ENCODE measurements around the gene BTG4. TPM values are rescaled to one million over a fixed set of nuclear protein-coding genes. Genes with fewer than 3 reads are reported as not detected.

Gene BTG4
- not detected for total RNA-seq (2021; fragmentation: NEBNext Ultra II Directional; extraction: Animal tissue kit (Norgen Biotek cat#: 25700))
- long read RNA-seq: 0 reads

GRCh38 chr11:111512296-111513239 is at the start of gene BTG4:
TSS of gene BTG4 (minus strand) at chr11:111512386. CDS start at chr11:111498776, 13,610 bp downstream.
- Mint-ChIP-seq H3K4me1 (ENCODE audit: low read depth) (peaks cover 45% of the 10 kb centered on the region), H3K27ac (peak within 1 kb of the TSS; percentile 48; the same call in 1 of the 2 replicates), H3K9me3 (no peaks in the 10 kb centered on the region), H3K36me3 (ENCODE audit: low read depth) (peaks cover 11% of the 10 kb centered on the region), H3K4me3 (peak within 1 kb of the TSS; percentile 72), H3K27me3 (ENCODE audit: insufficient read depth) (no peaks in the 10 kb centered on the region; the same call in none of the 2 replicates)
- peak; percentile 43 for TF ChIP-seq CTCF (IDR thresholded peaks at IDR 0.05)
- DNase-seq: no peak

- H3K4me3 Mint-ChIP-seq: peak overlapping the region; percentile 61
- peaks cover 38% of the 10 kb centered on the region for H3K36me3 Mint-ChIP-seq (ENCODE audit: low read depth)
- H3K27me3 Mint-ChIP-seq (ENCODE audit: insufficient read depth): peaks cover 5% of the 10 kb centered on the region
- peaks cover 87% of the 10 kb centered on the region for H3K4me1 Mint-ChIP-seq (ENCODE audit: low read depth)
- no peaks in the 10 kb centered on the region; the same call in 1 of the 2 replicates for H3K9me3 Mint-ChIP-seq
- DNase-seq: peak; percentile 83
- H3K27ac Mint-ChIP-seq: peak overlapping the region; percentile 95
- no peak for TF ChIP-seq CTCF (IDR thresholded peaks at IDR 0.05)
These were observed 49.7 kb upstream of the BTG4 start for GRCh38 chr11:111561791-111562325.

GRCh38 chr11:111561306-111561705 is 49.1 kb upstream of the BTG4 start:
- DNase-seq: no peak
- peaks cover 87% of the 10 kb centered on the region for H3K4me1 Mint-ChIP-seq (ENCODE audit: low read depth)
- peaks cover 7% of the 10 kb centered on the region for H3K27me3 Mint-ChIP-seq (ENCODE audit: insufficient read depth)
- peaks cover 3% of the 10 kb centered on the region; the same call in 1 of the 2 replicates for H3K9me3 Mint-ChIP-seq
- peaks cover 43% of the 10 kb centered on the region for H3K36me3 Mint-ChIP-seq (ENCODE audit: low read depth)
- peak overlapping the region; percentile 61 for H3K4me3 Mint-ChIP-seq
- TF ChIP-seq CTCF (IDR thresholded peaks at IDR 0.05): no peak
- peak overlapping the region; percentile 95 for H3K27ac Mint-ChIP-seq

GRCh38 chr11:111560800-111561199 is 48.6 kb upstream of the BTG4 start:
- Mint-ChIP-seq H3K36me3 (ENCODE audit: low read depth) (peaks cover 48% of the 10 kb centered on the region), H3K27me3 (ENCODE audit: insufficient read depth) (peaks cover 4% of the 10 kb centered on the region), H3K27ac (peak overlapping the region; percentile 95), H3K4me1 (ENCODE audit: low read depth) (peaks cover 87% of the 10 kb centered on the region), H3K9me3 (peaks cover 8% of the 10 kb centered on the region; the same call in 1 of the 2 replicates), H3K4me3 (peak overlapping the region; percentile 39; the same call in 1 of the 2 replicates)
- no peak for TF ChIP-seq CTCF (IDR thresholded peaks at IDR 0.05)
- DNase-seq: no peak

- Mint-ChIP-seq H3K36me3 (ENCODE audit: low read depth) (peaks cover 56% of the 10 kb centered on the region), H3K4me3 (no peak overlapping the region; the same call in 1 of the 2 replicates), H3K4me1 (ENCODE audit: low read depth) (peaks cover 89% of the 10 kb centered on the region), H3K27me3 (ENCODE audit: insufficient read depth) (peaks cover 4% of the 10 kb centered on the region), H3K27ac (peak overlapping the region; percentile 95), H3K9me3 (peaks cover 16% of the 10 kb centered on the region)
- TF ChIP-seq CTCF (IDR thresholded peaks at IDR 0.05): no peak
- no peak for DNase-seq
These were observed 47.7 kb upstream of the BTG4 start for GRCh38 chr11:111559800-111560464.

Data from HFFc6 (cell line).